Vagina (tissue), 2 donors: ENCODE data around the gene CELA2A.

Experiments used
- POLR2A ChIP-seq, 2 donors: fragments of 450-650 bp; IDR thresholded peaks; one replicate each; pipeline ENCODE4 v1.6.1; 2017; ENCODE audit warnings: antibody characterized with exemption in 2 of 2, mild to moderate bottlenecking in 2 of 2, moderate library complexity in 2 of 2
- POLR2AphosphoS5 ChIP-seq, 2 donors: sonication (generic); formaldehyde crosslinking; IDR thresholded peaks; one replicate each; pipeline ENCODE4 v1.9.0; 2017; ENCODE audit warnings: antibody characterized with exemption in 2 of 2, mild to moderate bottlenecking in 2 of 2, low read depth in 1 of 2; ENCODE audit not compliant: insufficient read depth in 1 of 2
- TF ChIP-seq, protein P1 (sequence below), 3 experiments: fragments of 450-650 bp in 2 of 3; fragments of 200-600 bp in 1 of 3; sonication (generic) in 1 of 3; IDR thresholded peaks; one replicate each; pipeline ENCODE4 v1.5.1; 2017 to 2019; ENCODE audit warnings: antibody characterized with exemption in 3 of 3, mild to moderate bottlenecking in 2 of 3, moderate library complexity in 2 of 3

DNA sequence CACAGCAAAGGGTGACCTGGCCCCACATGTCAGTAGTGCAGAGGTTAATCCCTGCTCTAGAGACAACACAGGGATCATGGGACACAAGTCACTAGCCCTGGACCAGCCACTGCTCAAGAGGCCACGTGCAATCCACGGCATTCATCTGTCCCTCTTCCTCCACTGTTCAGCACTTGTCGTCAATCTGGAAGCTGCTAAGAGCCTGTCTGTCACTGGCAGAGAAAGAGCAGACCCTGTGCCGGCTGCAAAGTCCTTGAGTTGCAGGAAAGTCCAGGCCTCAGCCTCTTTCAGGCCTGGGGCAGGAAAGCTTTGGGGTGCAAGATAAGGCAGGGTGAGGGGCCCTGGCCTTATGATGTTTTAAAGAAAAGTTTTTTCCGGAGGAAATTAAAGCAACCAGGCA, 36.1 kb downstream of the CELA2A start:
- TF ChIP-seq, protein P1, sequence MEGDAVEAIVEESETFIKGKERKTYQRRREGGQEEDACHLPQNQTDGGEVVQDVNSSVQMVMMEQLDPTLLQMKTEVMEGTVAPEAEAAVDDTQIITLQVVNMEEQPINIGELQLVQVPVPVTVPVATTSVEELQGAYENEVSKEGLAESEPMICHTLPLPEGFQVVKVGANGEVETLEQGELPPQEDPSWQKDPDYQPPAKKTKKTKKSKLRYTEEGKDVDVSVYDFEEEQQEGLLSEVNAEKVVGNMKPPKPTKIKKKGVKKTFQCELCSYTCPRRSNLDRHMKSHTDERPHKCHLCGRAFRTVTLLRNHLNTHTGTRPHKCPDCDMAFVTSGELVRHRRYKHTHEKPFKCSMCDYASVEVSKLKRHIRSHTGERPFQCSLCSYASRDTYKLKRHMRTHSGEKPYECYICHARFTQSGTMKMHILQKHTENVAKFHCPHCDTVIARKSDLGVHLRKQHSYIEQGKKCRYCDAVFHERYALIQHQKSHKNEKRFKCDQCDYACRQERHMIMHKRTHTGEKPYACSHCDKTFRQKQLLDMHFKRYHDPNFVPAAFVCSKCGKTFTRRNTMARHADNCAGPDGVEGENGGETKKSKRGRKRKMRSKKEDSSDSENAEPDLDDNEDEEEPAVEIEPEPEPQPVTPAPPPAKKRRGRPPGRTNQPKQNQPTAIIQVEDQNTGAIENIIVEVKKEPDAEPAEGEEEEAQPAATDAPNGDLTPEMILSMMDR (IDR thresholded peaks at IDR 0.05): no peak
- no peak for TF ChIP-seq POLR2A (IDR thresholded peaks at IDR 0.05)
- TF ChIP-seq POLR2AphosphoS5 (IDR thresholded peaks at IDR 0.05; ENCODE audit: insufficient read depth in 1 of 2, low read depth in 1 of 2): no peak
